ENCODE results near the gene DTX3.

DNA sequence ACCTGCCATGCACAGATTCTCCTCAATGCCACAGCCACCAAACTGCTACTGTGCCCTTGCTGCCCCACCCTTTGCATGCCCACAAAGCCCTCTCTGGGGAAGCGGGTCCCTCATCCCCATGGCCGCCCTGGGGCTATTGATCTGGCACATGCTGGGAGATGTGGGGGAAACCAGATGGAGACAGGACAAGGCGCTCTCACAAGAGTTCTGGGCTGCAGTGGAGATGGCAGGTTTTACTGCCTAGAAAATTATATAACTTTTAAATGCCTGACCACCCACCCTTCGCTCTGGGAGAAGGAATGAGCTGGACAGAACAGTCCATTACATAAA lies 24.2 kb upstream of the DTX3 start:
- no peak for TF ChIP-seq POLR2A (IDR thresholded peaks at IDR 0.05)
- TF ChIP-seq, protein P1, sequence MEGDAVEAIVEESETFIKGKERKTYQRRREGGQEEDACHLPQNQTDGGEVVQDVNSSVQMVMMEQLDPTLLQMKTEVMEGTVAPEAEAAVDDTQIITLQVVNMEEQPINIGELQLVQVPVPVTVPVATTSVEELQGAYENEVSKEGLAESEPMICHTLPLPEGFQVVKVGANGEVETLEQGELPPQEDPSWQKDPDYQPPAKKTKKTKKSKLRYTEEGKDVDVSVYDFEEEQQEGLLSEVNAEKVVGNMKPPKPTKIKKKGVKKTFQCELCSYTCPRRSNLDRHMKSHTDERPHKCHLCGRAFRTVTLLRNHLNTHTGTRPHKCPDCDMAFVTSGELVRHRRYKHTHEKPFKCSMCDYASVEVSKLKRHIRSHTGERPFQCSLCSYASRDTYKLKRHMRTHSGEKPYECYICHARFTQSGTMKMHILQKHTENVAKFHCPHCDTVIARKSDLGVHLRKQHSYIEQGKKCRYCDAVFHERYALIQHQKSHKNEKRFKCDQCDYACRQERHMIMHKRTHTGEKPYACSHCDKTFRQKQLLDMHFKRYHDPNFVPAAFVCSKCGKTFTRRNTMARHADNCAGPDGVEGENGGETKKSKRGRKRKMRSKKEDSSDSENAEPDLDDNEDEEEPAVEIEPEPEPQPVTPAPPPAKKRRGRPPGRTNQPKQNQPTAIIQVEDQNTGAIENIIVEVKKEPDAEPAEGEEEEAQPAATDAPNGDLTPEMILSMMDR (IDR thresholded peaks at IDR 0.05): no peak

All from vagina (tissue), 2 donors.